Glutamatergic neuron (in vitro differentiated cells): ENCODE data around the gene OLFML2A. TPM values are rescaled to one million over a fixed set of nuclear protein-coding genes. Genes with fewer than 3 reads are reported as not detected.
"Not testable (repeated sequence)": the region's sequence is repeated elsewhere in the genome, so short reads cannot be mapped to it uniquely, and the experiment has no call there.

Source experiments
- DNase-seq: peaks from one replicate; pipeline ENCODE4 v3.0.0; 2022
- H3K27ac Mint-ChIP-seq: one replicate; pipeline ENCODE4 v1.8.0; 2020; ENCODE audit warnings: mild to moderate bottlenecking, mixed read lengths, inconsistent platforms; ENCODE audit not compliant: unreplicated experiment
- H3K27me3 Mint-ChIP-seq: one replicate; pipeline ENCODE4 v1.8.0; 2020; ENCODE audit warnings: mild to moderate bottlenecking, moderate library complexity, mixed read lengths, inconsistent platforms; ENCODE audit not compliant: unreplicated experiment
- H3K36me3 Mint-ChIP-seq: one replicate; pipeline ENCODE4 v1.8.0; 2020; ENCODE audit warnings: mild to moderate bottlenecking, mixed read lengths, inconsistent platforms; ENCODE audit not compliant: unreplicated experiment
- H3K4me1 Mint-ChIP-seq: one replicate; pipeline ENCODE4 v1.8.0; 2020; ENCODE audit warnings: mild to moderate bottlenecking, low read depth, mixed read lengths, inconsistent platforms; ENCODE audit not compliant: unreplicated experiment
- H3K4me3 Mint-ChIP-seq: one replicate; pipeline ENCODE4 v1.8.0; 2020; ENCODE audit warnings: mild to moderate bottlenecking, mixed read lengths, inconsistent platforms; ENCODE audit not compliant: unreplicated experiment
- H3K9me3 Mint-ChIP-seq: one replicate; pipeline ENCODE4 v1.8.0; 2020; ENCODE audit warnings: mild to moderate bottlenecking, moderate library complexity, mixed read lengths, inconsistent platforms; ENCODE audit not compliant: unreplicated experiment
- total RNA-seq: library from RNA; stranded (reverse); fragmentation: NEBNext Ultra II Directional; extraction: Animal tissue kit (Norgen Biotek cat#: 25700); gene quantifications from one replicate; pipeline ENCODE4 v1.2.1, GENCODE V29; 2021; ENCODE audit not compliant: unreplicated experiment
- TF ChIP-seq, protein P1 (sequence below): fragments of 200-600 bp; sonication (generic); IDR thresholded peaks from one replicate; pipeline ENCODE4 v1.5.0; 2021; ENCODE audit not compliant: partially characterized antibody, unreplicated experiment

OLFML2A gene
- total RNA-seq, 1 donor from 2014 or later: not detected

DNA sequence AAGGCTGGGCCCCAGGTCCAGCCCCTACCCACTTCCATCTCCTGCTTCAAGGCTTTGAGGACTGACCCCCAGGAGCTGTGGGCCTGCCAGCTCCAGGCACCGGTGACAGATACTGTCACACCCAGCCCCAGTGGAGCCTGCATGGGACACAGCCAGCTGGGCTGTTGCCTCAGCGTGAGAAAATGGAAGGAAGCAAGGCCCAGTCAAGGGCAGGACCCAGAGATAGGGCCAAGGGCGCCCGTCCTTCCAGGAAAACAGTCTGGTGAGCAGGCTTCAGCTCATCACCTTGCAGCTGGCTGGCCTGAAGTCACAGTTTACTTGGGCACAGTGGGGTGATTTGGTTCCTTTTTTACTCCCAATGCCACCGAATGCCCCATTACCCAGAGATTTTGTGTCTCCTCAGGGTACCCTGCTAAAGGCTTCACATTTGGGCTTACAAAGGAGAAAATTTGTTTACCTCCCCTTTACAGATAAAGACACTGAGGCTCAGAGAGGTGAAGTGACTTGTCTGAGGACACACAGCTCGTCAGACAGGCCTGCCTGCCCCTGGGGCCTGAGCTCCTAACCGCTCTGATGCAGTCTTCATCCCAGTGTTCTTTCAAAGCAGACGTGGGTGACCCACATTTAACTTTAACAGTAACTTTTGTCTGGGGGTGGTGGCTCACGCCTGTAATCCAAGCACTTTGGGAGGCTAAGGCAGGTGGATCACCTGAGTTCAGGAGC, 54.9 kb downstream of the OLFML2A start:
- TF ChIP-seq, protein P1, sequence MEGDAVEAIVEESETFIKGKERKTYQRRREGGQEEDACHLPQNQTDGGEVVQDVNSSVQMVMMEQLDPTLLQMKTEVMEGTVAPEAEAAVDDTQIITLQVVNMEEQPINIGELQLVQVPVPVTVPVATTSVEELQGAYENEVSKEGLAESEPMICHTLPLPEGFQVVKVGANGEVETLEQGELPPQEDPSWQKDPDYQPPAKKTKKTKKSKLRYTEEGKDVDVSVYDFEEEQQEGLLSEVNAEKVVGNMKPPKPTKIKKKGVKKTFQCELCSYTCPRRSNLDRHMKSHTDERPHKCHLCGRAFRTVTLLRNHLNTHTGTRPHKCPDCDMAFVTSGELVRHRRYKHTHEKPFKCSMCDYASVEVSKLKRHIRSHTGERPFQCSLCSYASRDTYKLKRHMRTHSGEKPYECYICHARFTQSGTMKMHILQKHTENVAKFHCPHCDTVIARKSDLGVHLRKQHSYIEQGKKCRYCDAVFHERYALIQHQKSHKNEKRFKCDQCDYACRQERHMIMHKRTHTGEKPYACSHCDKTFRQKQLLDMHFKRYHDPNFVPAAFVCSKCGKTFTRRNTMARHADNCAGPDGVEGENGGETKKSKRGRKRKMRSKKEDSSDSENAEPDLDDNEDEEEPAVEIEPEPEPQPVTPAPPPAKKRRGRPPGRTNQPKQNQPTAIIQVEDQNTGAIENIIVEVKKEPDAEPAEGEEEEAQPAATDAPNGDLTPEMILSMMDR: no peak
- no peaks in the 10 kb centered on the region for H3K27me3 Mint-ChIP-seq
- no peaks in the 10 kb centered on the region for H3K36me3 Mint-ChIP-seq
- H3K9me3 Mint-ChIP-seq: peaks cover 1% of the 10 kb centered on the region
- H3K27ac Mint-ChIP-seq: no peak overlapping the region
- no peaks in the 10 kb centered on the region for H3K4me1 Mint-ChIP-seq
- no peak overlapping the region for H3K4me3 Mint-ChIP-seq
- DNase-seq: no peak

DNA sequence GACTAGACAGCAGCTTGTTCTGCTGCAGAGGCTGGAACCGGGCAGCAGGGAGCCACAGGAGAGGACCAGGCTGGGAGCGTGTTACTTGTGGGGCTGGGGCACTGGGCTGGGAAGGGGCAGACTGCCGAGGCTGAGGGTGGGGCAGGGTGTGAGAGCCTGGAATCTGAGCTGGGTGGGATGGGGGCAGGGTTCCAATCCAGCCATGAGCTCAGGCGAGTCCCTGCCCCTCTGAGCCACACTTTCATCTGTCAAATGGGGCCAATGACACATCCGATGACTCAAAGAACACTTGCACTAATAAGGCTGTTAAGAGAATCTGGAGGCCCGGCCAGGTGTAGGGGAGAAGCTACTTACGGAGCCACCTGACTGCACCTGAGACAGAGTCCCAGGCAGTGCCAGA, 57.7 kb downstream of the OLFML2A start:
- Mint-ChIP-seq H3K4me1 (no peaks in the 10 kb centered on the region), H3K27ac (no peak overlapping the region)
- DNase-seq: no peak

DNA sequence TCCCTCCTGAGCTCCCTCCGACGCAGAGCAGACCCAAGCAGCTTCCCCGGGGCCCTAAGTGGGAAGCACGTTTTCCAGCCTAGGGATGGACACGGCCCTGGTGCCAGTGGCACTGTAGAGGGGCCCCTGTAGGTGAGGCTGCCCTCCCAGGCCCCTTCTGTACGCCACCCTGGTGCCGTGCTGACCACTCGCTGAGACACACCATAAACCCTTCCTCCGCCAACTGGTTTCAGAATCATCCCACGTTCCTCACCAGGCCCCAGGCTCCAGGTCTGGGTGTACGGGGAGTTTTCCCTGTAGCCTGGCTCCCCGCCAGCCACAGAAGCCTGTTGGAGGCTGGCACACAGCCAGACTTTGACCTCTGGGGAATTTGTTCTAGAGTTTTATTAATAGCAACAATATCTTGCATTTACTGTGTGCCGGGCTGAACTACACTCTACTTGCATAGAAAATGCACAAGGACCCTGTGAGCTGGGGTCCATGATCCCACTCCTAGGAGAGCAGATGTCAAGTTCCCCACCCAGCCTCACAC, 58.2 kb downstream of the OLFML2A start:
- Mint-ChIP-seq H3K27ac (no peak overlapping the region), H3K4me3 (no peak overlapping the region), H3K4me1 (no peaks in the 10 kb centered on the region), H3K27me3 (no peaks in the 10 kb centered on the region), H3K36me3 (no peaks in the 10 kb centered on the region), H3K9me3 (peaks cover 5% of the 10 kb centered on the region)
- DNase-seq: no peak
- TF ChIP-seq, protein P1: no peak

More for the DNA sequence above, 57.7 kb downstream of the OLFML2A start:
- H3K36me3 Mint-ChIP-seq: no peaks in the 10 kb centered on the region
- TF ChIP-seq, protein P1: no peak
- no peak overlapping the region for H3K4me3 Mint-ChIP-seq
- no peaks in the 10 kb centered on the region for H3K27me3 Mint-ChIP-seq
- H3K9me3 Mint-ChIP-seq: peaks cover 5% of the 10 kb centered on the region

- not testable (repeated sequence) for H3K4me3 Mint-ChIP-seq, H3K36me3 Mint-ChIP-seq, DNase-seq, H3K9me3 Mint-ChIP-seq, H3K4me1 Mint-ChIP-seq, H3K27me3 Mint-ChIP-seq, H3K27ac Mint-ChIP-seq
Observed at GRCh38 chr9:124838132-124838531, 61.2 kb downstream of the OLFML2A start.

GRCh38 chr9:124838567-124839275, 61.8 kb downstream of the OLFML2A start:
- H3K9me3 Mint-ChIP-seq, H3K36me3 Mint-ChIP-seq, H3K27me3 Mint-ChIP-seq, H3K27ac Mint-ChIP-seq, H3K4me3 Mint-ChIP-seq, H3K4me1 Mint-ChIP-seq, DNase-seq: not testable (repeated sequence)
